Choroid plexus epithelial cell (primary cell): ENCODE measurements around the gene POC1A.
A peak's percentile ranks its signal among the peaks of the same experiment; 100 is the strongest.
"Not testable (repeated sequence)": the region's sequence is repeated elsewhere in the genome, so short reads cannot be mapped to it uniquely, and the experiment has no call there.

Experiments
- DNase-seq: peaks from one replicate; pipeline ENCODE4 v3.0.0-alpha.2; 2010; ENCODE audit warnings: low read depth
- H3K4me3 ChIP-seq: 2 replicates; pipeline ENCODE4 v1.5.1; 2011; ENCODE audit warnings: low read depth, mild to moderate bottlenecking, control low read depth, low read length, moderate library complexity
- CTCF ChIP-seq: conservative IDR thresholded peaks from 2 replicates; pipeline ENCODE4 v1.5.1; 2011; ENCODE audit warnings: low read depth, mild to moderate bottlenecking, control low read depth, inconsistent platforms, low read length, moderate library complexity

POC1A gene

GRCh38 chr3:52171514-52172261 lies 17.5 kb upstream of the POC1A start:
- DNase-seq: peak; percentile 51

GRCh38 chr3:52170217-52170616 lies 16.0 kb upstream of the POC1A start:
- DNase-seq, H3K4me3 ChIP-seq: not testable (repeated sequence)

More at GRCh38 chr3:52171514-52172261, 17.5 kb upstream of the POC1A start:
- no peak overlapping the region for H3K4me3 ChIP-seq
- peak; percentile 25 for TF ChIP-seq CTCF

- no peak for TF ChIP-seq CTCF
- no peak overlapping the region for H3K4me3 ChIP-seq
- no peak for DNase-seq
Measured at GRCh38 chr3:52167240-52167639, 13.0 kb upstream of the POC1A start.

- no peak for TF ChIP-seq CTCF
- no peak for DNase-seq
Measured at GRCh38 chr3:52162250-52162872, 8.1 kb upstream of the POC1A start.

GRCh38 chr3:52159503-52159902 lies 5.3 kb upstream of the POC1A start:
- TF ChIP-seq CTCF: no peak
- no peak for DNase-seq
- H3K4me3 ChIP-seq: no peak overlapping the region

More at GRCh38 chr3:52162250-52162872, 8.1 kb upstream of the POC1A start:
- no peak overlapping the region for H3K4me3 ChIP-seq

- no peak for TF ChIP-seq CTCF
- no peak for DNase-seq
- no peak overlapping the region for H3K4me3 ChIP-seq
Measured at GRCh38 chr3:52155912-52156311, 1.7 kb upstream of the POC1A start.

GRCh38 chr3:52153389-52154096 lies 680 bp downstream of the POC1A start:
- DNase-seq: peak; percentile 18
- peak overlapping the region; percentile 82 for H3K4me3 ChIP-seq
- peak; percentile 3 for TF ChIP-seq CTCF

- DNase-seq, H3K4me3 ChIP-seq: not testable (repeated sequence)
Measured at GRCh38 chr3:52151991-52152390, 2.2 kb downstream of the POC1A start.
